ENCODE results near the gene FAM227B.

FAM227B gene

DNA sequence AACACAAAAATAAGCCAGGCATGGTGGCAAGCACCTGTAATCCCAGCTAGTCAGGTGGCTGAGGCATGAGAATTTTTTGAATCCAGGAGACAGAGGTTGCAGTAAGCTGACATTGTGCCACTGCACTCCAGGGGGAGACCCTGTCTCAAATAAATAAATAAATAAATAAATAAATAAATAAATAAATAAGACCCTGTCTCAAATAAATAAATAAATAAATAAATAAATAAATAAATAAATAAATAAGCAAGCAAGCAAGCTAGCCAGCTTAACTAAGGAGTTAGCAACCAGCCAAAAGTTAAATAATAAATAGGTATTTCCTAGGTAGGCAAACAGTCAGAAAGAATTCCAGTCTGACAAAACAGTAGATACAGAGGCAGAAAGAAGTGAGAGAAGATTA lies 326.7 kb downstream of the FAM227B start:
- no peak for DNase-seq (ENCODE audit: low read depth)

DNA sequence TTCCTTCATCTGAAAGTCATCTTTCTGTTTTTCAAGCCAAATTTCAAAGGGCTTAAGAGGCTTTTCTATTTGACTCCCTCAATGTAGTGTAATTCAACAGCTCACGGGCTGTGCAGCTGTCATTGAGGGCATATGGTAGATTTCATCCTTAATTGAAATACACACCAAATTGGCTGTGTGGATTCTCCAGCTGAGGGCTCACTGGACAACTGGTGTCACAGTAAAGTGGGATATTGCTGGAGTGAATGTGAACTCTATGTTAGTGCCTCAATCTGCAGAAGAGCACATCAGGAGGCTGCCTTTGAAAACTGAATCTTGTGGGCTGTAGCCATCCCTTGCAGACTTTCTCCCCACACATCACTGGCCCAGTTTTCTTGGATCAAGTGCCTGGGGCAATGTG lies 330.4 kb downstream of the FAM227B start:
- DNase-seq (ENCODE audit: low read depth), result no peak

DNA sequence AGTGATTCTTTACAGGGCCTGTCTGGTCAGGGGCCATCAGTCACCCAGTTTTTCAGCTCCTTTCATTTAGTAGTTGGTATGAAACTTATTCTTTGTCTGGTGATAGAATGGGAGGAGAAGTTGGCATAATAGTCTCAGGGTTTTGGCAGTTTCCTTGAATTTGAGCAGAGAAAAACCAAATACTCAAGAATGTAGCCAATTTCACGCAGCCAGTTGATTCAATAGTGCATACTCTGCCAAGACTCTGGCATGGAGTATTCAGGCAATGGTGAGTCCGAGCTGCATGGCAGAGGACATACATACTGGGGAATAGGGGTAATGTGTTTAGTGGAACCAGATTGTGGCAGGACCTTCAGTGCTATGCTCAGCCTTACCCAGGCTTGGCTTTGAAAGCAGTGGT lies 332.2 kb downstream of the FAM227B start:
- DNase-seq (ENCODE audit: low read depth), result no peak

- no peak for DNase-seq (ENCODE audit: low read depth)
These were observed 333.1 kb downstream of the FAM227B start for GRCh38 chr15:49287481-49287880.

DNA sequence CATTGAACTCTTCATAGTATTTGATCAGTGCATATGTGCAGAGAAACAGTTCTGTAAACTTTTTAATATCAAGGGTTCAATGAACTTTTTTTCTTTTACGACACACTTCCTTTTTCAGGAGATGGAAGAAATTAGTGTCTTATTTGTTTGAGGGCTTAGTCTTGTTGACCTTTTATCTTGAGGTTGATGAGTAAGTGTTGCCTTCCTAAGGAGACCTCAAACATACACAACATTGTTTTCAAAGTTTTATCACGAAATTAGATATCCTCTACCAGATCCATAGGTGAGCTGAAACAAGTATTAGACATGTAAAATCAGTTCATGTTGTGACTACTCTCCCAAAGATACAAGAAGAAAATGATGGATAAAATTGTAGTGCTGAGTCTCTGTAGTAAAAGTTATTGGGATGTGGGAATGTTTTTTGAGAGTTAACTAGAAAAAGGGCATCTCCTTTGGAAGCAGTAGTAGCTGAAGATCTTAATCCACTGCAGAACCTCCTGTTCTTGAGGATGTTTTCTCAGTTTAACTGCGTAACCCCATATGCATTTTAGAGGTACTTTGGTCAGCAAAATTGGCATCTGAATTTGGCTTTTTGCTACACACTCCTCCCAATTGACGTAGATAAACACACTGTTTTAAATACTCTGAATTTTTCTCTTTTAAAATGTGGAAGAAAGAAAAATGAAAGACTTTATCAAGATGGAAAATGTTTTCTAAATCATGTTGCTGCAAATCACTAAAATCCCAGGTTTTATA lies 333.8 kb downstream of the FAM227B start:
- no peak for DNase-seq (ENCODE audit: low read depth)

- DNase-seq (ENCODE audit: low read depth), result no peak
These were observed 338.3 kb downstream of the FAM227B start for GRCh38 chr15:49282366-49282765.

- DNase-seq (ENCODE audit: low read depth), result no peak
These were observed 340.8 kb downstream of the FAM227B start for GRCh38 chr15:49279521-49280456.

GRCh38 chr15:49278751-49279150 lies 341.9 kb downstream of the FAM227B start:
- no peak for DNase-seq (ENCODE audit: low read depth)
